Panc1 (cell line): ENCODE data around the gene NAA40. TPM values are rescaled to one million over a fixed set of nuclear protein-coding genes. Genes with fewer than 3 reads are reported as not detected.

ENCODE experiments used
- ATAC-seq: fragments of 200-7000 bp; cut with Tn5 transposase; 2 replicates; pipeline ENCODE4 v1.9.1; 2020; ENCODE audit warnings: mild to moderate bottlenecking, moderate library complexity
- BruUV-seq: library from RNA; stranded (reverse); fragments of 400-500 nt; replicated peaks from 2 replicates; lab custom pipeline; 2021; lab: Mats Ljungman, UMichigan
- CTCF ChIA-PET: fragments of 300-600 bp; sonication (Branson Sonifier 250); formaldehyde crosslinking; loops from one replicate; lab custom pipeline; 2022; ENCODE audit warnings: antibody characterized with exemption; lab: Charles Lee
- POLR2A ChIA-PET: fragments of 300-600 bp; sonication (Branson Sonifier 250); formaldehyde crosslinking; loops from one replicate; lab custom pipeline; 2022; ENCODE audit warnings: antibody characterized with exemption; lab: Charles Lee
- DNase-seq: peaks from one replicate; pipeline ENCODE4 v3.0.0-alpha.2; 2010; ENCODE audit warnings: low read depth, low spot score
- H3K27ac ChIP-seq: 2 replicates; pipeline ENCODE4 v1.5.1; 2011; ENCODE audit warnings: mild to moderate bottlenecking, low read length, inconsistent platforms
- H3K27me3 ChIP-seq: fragments of 200-500 bp; sonication (Bioruptor generic); 2 replicates; pipeline ENCODE4 v1.6.0; 2014; ENCODE audit warnings: low read length, inconsistent platforms; ENCODE audit not compliant: control insufficient read depth, insufficient read depth
- H3K36me3 ChIP-seq: fragments of 200-500 bp; sonication (Bioruptor generic); 2 replicates; pipeline ENCODE4 v1.5.1; 2014; ENCODE audit warnings: inconsistent platforms, mild to moderate bottlenecking, low read length, moderate library complexity; ENCODE audit not compliant: control insufficient read depth, insufficient read depth
- H3K4me1 ChIP-seq: 2 replicates; pipeline ENCODE4 v1.5.1; 2011; ENCODE audit warnings: inconsistent platforms, mild to moderate bottlenecking, low read length, moderate library complexity; ENCODE audit not compliant: control insufficient read depth, insufficient read depth
- H3K4me3 ChIP-seq, 2 experiments: 2 replicates each; pipeline ENCODE4 v1.5.1; 2011 to 2012; ENCODE audit warnings: low read depth in 2 of 2, low read length in 2 of 2, mild to moderate bottlenecking in 2 of 2, inconsistent platforms in 1 of 2, moderate library complexity in 1 of 2
- H3K9me3 ChIP-seq: fragments of 200-500 bp; sonication (Bioruptor generic); 2 replicates; pipeline ENCODE4 v1.5.1; 2014; ENCODE audit warnings: low read depth, mild to moderate bottlenecking, inconsistent platforms, low read length, moderate library complexity; ENCODE audit not compliant: control insufficient read depth, insufficient read depth
- CTCF ChIP-seq: fragments of 450-650 bp; IDR thresholded peaks from 2 replicates; pipeline ENCODE4 v1.5.1; 2017; ENCODE audit warnings: mild to moderate bottlenecking
- POLR2AphosphoS5 ChIP-seq: IDR thresholded peaks from 2 replicates; pipeline ENCODE4 v1.6.1; 2012; ENCODE audit warnings: mild to moderate bottlenecking, low read depth, low read length, moderate library complexity
- REST ChIP-seq, 2 experiments: IDR thresholded peaks; 2 replicates each; pipeline ENCODE4 v1.6.1; 2011 to 2012; ENCODE audit warnings: low read depth in 2 of 2, control low read depth in 1 of 2, low read length in 1 of 2, mild to moderate bottlenecking in 1 of 2, moderate library complexity in 1 of 2; ENCODE audit not compliant: insufficient read depth in 1 of 2
- SIN3A ChIP-seq: IDR thresholded peaks from 2 replicates; pipeline ENCODE4 v1.6.1; 2012; ENCODE audit warnings: low read depth, mild to moderate bottlenecking, low read length, moderate library complexity, borderline replicate concordance; ENCODE audit not compliant: insufficient read depth
- TCF7L2 ChIP-seq: IDR thresholded peaks from 2 replicates; pipeline ENCODE4 v1.6.1; 2011; ENCODE audit warnings: mild to moderate bottlenecking, low read depth, low read length, inconsistent platforms
- in situ Hi-C: cut with HindIII; loops from 2 replicates; pipeline ENCODE4 v1.10.0; 2016; ENCODE audit warnings: low sequenced_read_pairs, low pct_unique_long_range_greater_than_20kb
- intact Hi-C: fragments of 100-400 bp; cut with micrococcal nuclease; formaldehyde crosslinking; loops from one replicate; pipeline ENCODE4 v1.10.0; 2022; ENCODE audit not compliant: unreplicated experiment
- total RNA-seq: library from RNA; stranded (reverse); gene quantifications from one replicate; pipeline ENCODE4 v1.2.1, GENCODE V29; 2021; ENCODE audit not compliant: unreplicated experiment

The NAA40 gene
- total RNA-seq, 1 experiment from 2014 or later = 43.2 TPM

- intact Hi-C loops (no loop called here), in situ Hi-C loops (no loop called here)
- peaks cover 2% of the 10 kb centered on the region for H3K36me3 ChIP-seq
- peak; percentile 33 for TF ChIP-seq CTCF
- no peak for TF ChIP-seq POLR2AphosphoS5
- no peaks in the 10 kb centered on the region for H3K9me3 ChIP-seq
- H3K27ac ChIP-seq = no peak overlapping the region
- H3K27me3 ChIP-seq = no peaks in the 10 kb centered on the region
- no peak; the same call in 1 of the 2 replicates for ATAC-seq
- no peak overlapping the region for H3K4me3 ChIP-seq
- no TSS peak for BruUV-seq
- no peak for DNase-seq
- ChIA-PET CTCF (no interaction called here), POLR2A (no interaction called here)
- H3K4me1 ChIP-seq = peaks cover 9% of the 10 kb centered on the region
Observed at GRCh38 chr11:63907808-63908530, 30.8 kb upstream of the NAA40 start.

GRCh38 chr11:63908631-63909401 is 30.0 kb upstream of the NAA40 start:
- no peak for TF ChIP-seq REST (IDR thresholded peaks at IDR 0.05; ENCODE audit: insufficient read depth in 1 of 2, low read depth in 2 of 2, low read length in 1 of 2)
- no peak for TF ChIP-seq SIN3A
- no peak for TF ChIP-seq TCF7L2
- TF ChIP-seq POLR2AphosphoS5 = no peak
- TF ChIP-seq CTCF = no peak
- no peaks in the 10 kb centered on the region for H3K9me3 ChIP-seq
- H3K36me3 ChIP-seq = peaks cover 2% of the 10 kb centered on the region; the same call in 1 of the 2 replicates
- no peaks in the 10 kb centered on the region for H3K27me3 ChIP-seq
- ATAC-seq (no peak), DNase-seq (no peak)
- intact Hi-C loops (no loop called here), in situ Hi-C loops (no loop called here)
- H3K4me3 ChIP-seq = no peak overlapping the region
- CTCF ChIA-PET = no interaction called here
- no TSS peak for BruUV-seq
- no peak overlapping the region for H3K27ac ChIP-seq
- H3K4me1 ChIP-seq = peaks cover 9% of the 10 kb centered on the region
- POLR2A ChIA-PET = no interaction called here
